HG03039 (cell line): ENCODE results near the gene LMAN2L.
"Not testable (repeated sequence)": the region's sequence is repeated elsewhere in the genome, so short reads cannot be mapped to it uniquely, and the experiment has no call there.

Experiments used
- ATAC-seq: cut with Tn5 transposase; IDR thresholded peaks from one replicate; pipeline ENCODE4 v1.9.1; 2021; ENCODE audit warnings: mild to moderate bottlenecking, moderate library complexity; ENCODE audit not compliant: unreplicated experiment

LMAN2L gene

GRCh38 chr2:96688649-96689430 is 51.0 kb downstream of the LMAN2L start:
- no peak for ATAC-seq

GRCh38 chr2:96687711-96688640 is 51.9 kb downstream of the LMAN2L start:
- no peak for ATAC-seq

- ATAC-seq, result no peak
Measured at GRCh38 chr2:96687266-96687665, 52.6 kb downstream of the LMAN2L start.

- ATAC-seq, result no peak
Measured at GRCh38 chr2:96685577-96686459, 54.0 kb downstream of the LMAN2L start.

GRCh38 chr2:96684883-96685576 is 54.8 kb downstream of the LMAN2L start:
- no peak for ATAC-seq

- ATAC-seq, result no peak
Measured at GRCh38 chr2:96683972-96684820, 55.7 kb downstream of the LMAN2L start.

GRCh38 chr2:96683307-96683706 is 56.6 kb downstream of the LMAN2L start:
- no peak for ATAC-seq

- no peak for ATAC-seq
Measured at GRCh38 chr2:96681540-96681939, 58.3 kb downstream of the LMAN2L start.

- no peak for ATAC-seq
Measured at GRCh38 chr2:96680561-96681141, 59.2 kb downstream of the LMAN2L start.

GRCh38 chr2:96679848-96680247 is 60.0 kb downstream of the LMAN2L start:
- ATAC-seq, result no peak

GRCh38 chr2:96669539-96670215 is 70.2 kb downstream of the LMAN2L start:
- no peak for ATAC-seq

GRCh38 chr2:96668771-96669170 is 71.1 kb downstream of the LMAN2L start:
- no peak for ATAC-seq

GRCh38 chr2:96665717-96666116 is 74.1 kb downstream of the LMAN2L start:
- not testable (repeated sequence) for ATAC-seq

- ATAC-seq, result no peak
Measured at GRCh38 chr2:96665083-96665569, 74.7 kb downstream of the LMAN2L start.

GRCh38 chr2:96664366-96664925 is 75.4 kb downstream of the LMAN2L start:
- no peak for ATAC-seq

GRCh38 chr2:96663829-96664228 is 76.0 kb downstream of the LMAN2L start:
- no peak for ATAC-seq

- ATAC-seq, result no peak
Measured at GRCh38 chr2:96663177-96663576, 76.7 kb downstream of the LMAN2L start.

GRCh38 chr2:96662360-96662759 is 77.5 kb downstream of the LMAN2L start:
- no peak for ATAC-seq
